ENCODE measurements around the gene NOX1. TPM values are rescaled to one million over a fixed set of nuclear protein-coding genes. Genes with fewer than 3 reads are reported as not detected.

Gene NOX1
- total RNA-seq, 1 donor from 2014 or later, result not detected

GRCh38 chrX:100904433-100904832 is 30.3 kb upstream of the NOX1 start:
- no peak overlapping the region for H3K27ac Mint-ChIP-seq (ENCODE audit: unreplicated experiment)
- no peaks in the 10 kb centered on the region for H3K4me1 Mint-ChIP-seq (ENCODE audit: low read depth)
- no peak overlapping the region for H3K4me3 Mint-ChIP-seq (ENCODE audit: unreplicated experiment)
- no peaks in the 10 kb centered on the region for H3K36me3 Mint-ChIP-seq (ENCODE audit: low read depth)
- peaks cover 32% of the 10 kb centered on the region for H3K9me3 Mint-ChIP-seq (ENCODE audit: low read depth)
- DNase-seq (ENCODE audit: low spot score), result no peak
- no peak for TF ChIP-seq CTCF (IDR thresholded peaks at IDR 0.05)
- peaks cover 3% of the 10 kb centered on the region for H3K27me3 Mint-ChIP-seq (ENCODE audit: low read depth)

GRCh38 chrX:100895365-100896075 is 21.4 kb upstream of the NOX1 start:
- H3K27me3 Mint-ChIP-seq (ENCODE audit: low read depth), result no peaks in the 10 kb centered on the region
- peak; percentile 79 for TF ChIP-seq CTCF (IDR thresholded peaks at IDR 0.05)
- no peak overlapping the region for H3K27ac Mint-ChIP-seq (ENCODE audit: unreplicated experiment)
- no peak overlapping the region for H3K4me3 Mint-ChIP-seq (ENCODE audit: unreplicated experiment)
- no peaks in the 10 kb centered on the region for H3K36me3 Mint-ChIP-seq (ENCODE audit: low read depth)
- no peak for DNase-seq (ENCODE audit: low spot score)
- peaks cover 8% of the 10 kb centered on the region for H3K9me3 Mint-ChIP-seq (ENCODE audit: low read depth)
- H3K4me1 Mint-ChIP-seq (ENCODE audit: low read depth), result no peaks in the 10 kb centered on the region

GRCh38 chrX:100883654-100884053 is 9.5 kb upstream of the NOX1 start:
- H3K4me1 Mint-ChIP-seq (ENCODE audit: low read depth), result no peaks in the 10 kb centered on the region
- TF ChIP-seq CTCF (IDR thresholded peaks at IDR 0.05), result no peak

GRCh38 chrX:100880368-100880767 is 6.2 kb upstream of the NOX1 start:
- peaks cover 12% of the 10 kb centered on the region for H3K9me3 Mint-ChIP-seq (ENCODE audit: low read depth)
- H3K36me3 Mint-ChIP-seq (ENCODE audit: low read depth), result no peaks in the 10 kb centered on the region
- no peaks in the 10 kb centered on the region for H3K4me1 Mint-ChIP-seq (ENCODE audit: low read depth)
- H3K27ac Mint-ChIP-seq (ENCODE audit: unreplicated experiment), result no peak overlapping the region
- no peak overlapping the region for H3K4me3 Mint-ChIP-seq (ENCODE audit: unreplicated experiment)
- no peak for TF ChIP-seq CTCF (IDR thresholded peaks at IDR 0.05)
- no peak for DNase-seq (ENCODE audit: low spot score)
- no peaks in the 10 kb centered on the region for H3K27me3 Mint-ChIP-seq (ENCODE audit: low read depth)

More at GRCh38 chrX:100883654-100884053, 9.5 kb upstream of the NOX1 start:
- Mint-ChIP-seq H3K4me3 (ENCODE audit: unreplicated experiment) (no peak overlapping the region), H3K27ac (ENCODE audit: unreplicated experiment) (no peak overlapping the region), H3K27me3 (ENCODE audit: low read depth) (no peaks in the 10 kb centered on the region), H3K36me3 (ENCODE audit: low read depth) (no peaks in the 10 kb centered on the region), H3K9me3 (ENCODE audit: low read depth) (peaks cover 7% of the 10 kb centered on the region)
- DNase-seq (ENCODE audit: low spot score), result no peak

GRCh38 chrX:100871594-100872560 is 2.3 kb downstream of the NOX1 start:
- Mint-ChIP-seq H3K4me3 (ENCODE audit: unreplicated experiment) (no peak overlapping the region), H3K4me1 (ENCODE audit: low read depth) (peaks cover 9% of the 10 kb centered on the region), H3K36me3 (ENCODE audit: low read depth) (no peaks in the 10 kb centered on the region), H3K27ac (ENCODE audit: unreplicated experiment) (peak overlapping the region; percentile 52), H3K9me3 (ENCODE audit: low read depth) (peaks cover 13% of the 10 kb centered on the region), H3K27me3 (ENCODE audit: low read depth) (no peaks in the 10 kb centered on the region)
- no peak for TF ChIP-seq CTCF (IDR thresholded peaks at IDR 0.05)
- DNase-seq (ENCODE audit: low spot score), result no peak

All from chondrocyte (in vitro differentiated cells).